ENCODE data around the gene CDKN2B-AS1.
"Not testable (repeated sequence)": the region's sequence is repeated elsewhere in the genome, so short reads cannot be mapped to it uniquely, and the experiment has no call there.

The CDKN2B-AS1 gene

GRCh38 chr9:21994556-21995005, at the start of gene CDKN2B-AS1:
Gene CDKN2B-AS1 (plus strand): TSS chr9:21994791.
- Histone ChIP-seq H3K27me3 (replicated peaks; ENCODE audit: control insufficient read depth, insufficient read depth, low read length) (no peaks in the 10 kb centered on the region), H3K4me3 (replicated peaks; ENCODE audit: low read depth, low read length) (peak within 1 kb of the TSS; percentile 81), H3K36me3 (ENCODE audit: control insufficient read depth, insufficient read depth, low read length) (no peaks in the 10 kb centered on the region)
- DNase-seq (ENCODE audit: extremely low read depth, insufficient read length): peak; percentile 87
- TF ChIP-seq CTCF (IDR thresholded peaks at IDR 0.05; ENCODE audit: insufficient read depth, low read length, poor library complexity, severe bottlenecking): peak; percentile 27

GRCh38 chr9:21945606-21946005, 49.0 kb upstream of the CDKN2B-AS1 start:
- H3K36me3 ChIP-seq (ENCODE audit: control insufficient read depth, insufficient read depth, low read length): no peaks in the 10 kb centered on the region
- DNase-seq (ENCODE audit: extremely low read depth, insufficient read length): no peak
- no peaks in the 10 kb centered on the region; the same call in 1 of the 2 replicates for H3K27me3 ChIP-seq (replicated peaks; ENCODE audit: control insufficient read depth, insufficient read depth, low read length)
- H3K4me3 ChIP-seq (replicated peaks; ENCODE audit: low read depth, low read length): no peak overlapping the region
- TF ChIP-seq CTCF (IDR thresholded peaks at IDR 0.05; ENCODE audit: insufficient read depth, low read length, poor library complexity, severe bottlenecking): no peak

GRCh38 chr9:21958833-21959232, 35.8 kb upstream of the CDKN2B-AS1 start:
- no peak for TF ChIP-seq CTCF (IDR thresholded peaks at IDR 0.05; ENCODE audit: insufficient read depth, low read length, poor library complexity, severe bottlenecking)
- no peak for DNase-seq (ENCODE audit: extremely low read depth, insufficient read length)
- H3K27me3 ChIP-seq (replicated peaks; ENCODE audit: control insufficient read depth, insufficient read depth, low read length): no peaks in the 10 kb centered on the region; the same call in 1 of the 2 replicates
- H3K36me3 ChIP-seq (ENCODE audit: control insufficient read depth, insufficient read depth, low read length): no peaks in the 10 kb centered on the region
- no peak overlapping the region for H3K4me3 ChIP-seq (replicated peaks; ENCODE audit: low read depth, low read length)

- not testable (repeated sequence) for DNase-seq (ENCODE audit: extremely low read depth, insufficient read length); H3K27me3 ChIP-seq (replicated peaks; ENCODE audit: control insufficient read depth, insufficient read depth, low read length); H3K4me3 ChIP-seq (replicated peaks; ENCODE audit: low read depth, low read length); H3K36me3 ChIP-seq (ENCODE audit: control insufficient read depth, insufficient read depth, low read length)
These were observed 35.3 kb upstream of the CDKN2B-AS1 start for GRCh38 chr9:21959268-21959667.

GRCh38 chr9:21961569-21961968, 33.0 kb upstream of the CDKN2B-AS1 start:
- TF ChIP-seq CTCF (IDR thresholded peaks at IDR 0.05; ENCODE audit: insufficient read depth, low read length, poor library complexity, severe bottlenecking): no peak
- DNase-seq (ENCODE audit: extremely low read depth, insufficient read length): no peak
- H3K27me3 ChIP-seq (replicated peaks; ENCODE audit: control insufficient read depth, insufficient read depth, low read length): no peaks in the 10 kb centered on the region
- no peaks in the 10 kb centered on the region for H3K36me3 ChIP-seq (ENCODE audit: control insufficient read depth, insufficient read depth, low read length)
- no peak overlapping the region for H3K4me3 ChIP-seq (replicated peaks; ENCODE audit: low read depth, low read length)

- no peak for TF ChIP-seq CTCF (IDR thresholded peaks at IDR 0.05; ENCODE audit: insufficient read depth, low read length, poor library complexity, severe bottlenecking)
- H3K4me3 ChIP-seq (replicated peaks; ENCODE audit: low read depth, low read length): peak overlapping the region; percentile 40
- H3K36me3 ChIP-seq (ENCODE audit: control insufficient read depth, insufficient read depth, low read length): no peaks in the 10 kb centered on the region
- no peaks in the 10 kb centered on the region; the same call in none of the 2 replicates for H3K27me3 ChIP-seq (replicated peaks; ENCODE audit: control insufficient read depth, insufficient read depth, low read length)
- peak; percentile 70 for DNase-seq (ENCODE audit: extremely low read depth, insufficient read length)
These were observed 29.6 kb upstream of the CDKN2B-AS1 start for GRCh38 chr9:21964925-21965385.
